NCI-H2227 (cell line): ENCODE data around the gene RAB39B.

ENCODE experiments used
- DNase-seq: peaks from one replicate; lab custom pipeline; 2025; ENCODE audit not compliant: unreplicated experiment; lab: John Stamatoyannopoulos, UW

RAB39B gene

GRCh38 chrX:155216179-155216939 lies 47.9 kb downstream of the RAB39B start, which contains the start of gene VBP1:
TSS of gene VBP1 (plus strand) at chrX:155216460. CDS start at chrX:155216483, 23 bp downstream.
- DNase-seq: peak; percentile 94

- no peak for DNase-seq
These were observed 48.7 kb downstream of the RAB39B start for GRCh38 chrX:155215443-155216178.

GRCh38 chrX:155213731-155214130 lies 50.6 kb downstream of the RAB39B start:
- DNase-seq: no peak

GRCh38 chrX:155211208-155211607 lies 53.1 kb downstream of the RAB39B start:
- no peak for DNase-seq
